ENCODE data around the gene TMEM240.
"Not testable (repeated sequence)": the region's sequence is repeated elsewhere in the genome, so short reads cannot be mapped to it uniquely, and the experiment has no call there.

Gene TMEM240

GRCh38 chr1:1560178-1560577 lies 19.8 kb upstream of the TMEM240 start:
- ATAC-seq (ENCODE audit: insufficient read depth, low read depth) = no peak
- no peak overlapping the region for H3K4me2 ChIP-seq (ENCODE audit: insufficient read depth, low read length)
- no peaks in the 10 kb centered on the region for H3K27me3 ChIP-seq (ENCODE audit: insufficient read depth, low read length, poor library complexity)
- no peak overlapping the region for H2AFZ ChIP-seq (ENCODE audit: low read depth, low read length)
- H3K4me3 ChIP-seq (ENCODE audit: low read depth in 1 of 2, low read length in 2 of 2) = no peak overlapping the region
- TF ChIP-seq CTCF (IDR thresholded peaks at IDR 0.05; ENCODE audit: borderline replicate concordance, extremely low read depth, low read length, poor library complexity, severe bottlenecking) (no peak), EZH2 (IDR thresholded peaks at IDR 0.05; ENCODE audit: borderline replicate concordance, low read depth, low read length, severe bottlenecking) (no peak)
- no peaks in the 10 kb centered on the region for H3K9me3 ChIP-seq (ENCODE audit: insufficient read depth, low read length, severe bottlenecking)
- no peak for DNase-seq
- H3K79me2 ChIP-seq (ENCODE audit: insufficient read depth, low read length) = peaks cover 76% of the 10 kb centered on the region
- peaks cover 88% of the 10 kb centered on the region for H3K36me3 ChIP-seq (ENCODE audit: insufficient read depth, low read length)
- no peak overlapping the region for H3K27ac ChIP-seq (ENCODE audit: low read length)
- H4K20me1 ChIP-seq (ENCODE audit: insufficient read depth, low read length) = peaks cover 64% of the 10 kb centered on the region
- H3K4me1 ChIP-seq (ENCODE audit: insufficient read depth, low read length) = no peaks in the 10 kb centered on the region
- no peak overlapping the region for H3K9ac ChIP-seq (ENCODE audit: low read depth, low read length)

DNA sequence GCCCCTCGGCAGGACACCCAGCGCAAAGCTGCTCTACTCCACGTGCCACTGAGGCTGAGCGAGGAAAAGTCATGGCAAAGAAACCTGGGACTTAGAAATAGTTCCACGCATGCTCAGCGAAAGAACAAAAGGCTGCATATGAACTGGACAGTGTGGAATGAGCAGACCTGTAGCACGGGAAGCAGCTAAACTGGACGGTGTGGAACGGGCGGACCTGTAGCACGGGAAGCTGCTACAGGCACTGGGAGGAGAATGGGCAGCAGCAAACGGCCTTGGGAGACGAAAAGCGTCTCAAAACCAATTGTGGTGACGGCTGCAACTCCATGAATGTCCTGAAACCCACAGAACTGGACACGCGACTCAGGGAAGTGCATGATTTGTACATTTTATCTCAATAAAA lies 18.6 kb upstream of the TMEM240 start:
- Histone ChIP-seq H3K4me2 (ENCODE audit: insufficient read depth, low read length) (no peak overlapping the region), H3K79me2 (ENCODE audit: insufficient read depth, low read length) (peaks cover 76% of the 10 kb centered on the region), H3K36me3 (ENCODE audit: insufficient read depth, low read length) (peaks cover 85% of the 10 kb centered on the region), H2AFZ (ENCODE audit: low read depth, low read length) (no peak overlapping the region), H3K9me3 (ENCODE audit: insufficient read depth, low read length, severe bottlenecking) (no peaks in the 10 kb centered on the region), H3K4me1 (ENCODE audit: insufficient read depth, low read length) (no peaks in the 10 kb centered on the region), H4K20me1 (ENCODE audit: insufficient read depth, low read length) (peaks cover 62% of the 10 kb centered on the region), H3K27me3 (ENCODE audit: insufficient read depth, low read length, poor library complexity) (no peaks in the 10 kb centered on the region), H3K9ac (ENCODE audit: low read depth, low read length) (no peak overlapping the region), H3K4me3 (ENCODE audit: low read depth in 1 of 2, low read length in 2 of 2) (no peak overlapping the region), H3K27ac (ENCODE audit: low read length) (no peak overlapping the region)
- TF ChIP-seq CTCF (IDR thresholded peaks at IDR 0.05; ENCODE audit: borderline replicate concordance, extremely low read depth, low read length, poor library complexity, severe bottlenecking) (no peak), EZH2 (IDR thresholded peaks at IDR 0.05; ENCODE audit: borderline replicate concordance, low read depth, low read length, severe bottlenecking) (no peak)
- no peak for DNase-seq
- no peak for ATAC-seq (ENCODE audit: insufficient read depth, low read depth)

- Histone ChIP-seq H2AFZ (ENCODE audit: low read depth, low read length) (no peak overlapping the region), H3K36me3 (ENCODE audit: insufficient read depth, low read length) (peaks cover 85% of the 10 kb centered on the region), H3K4me2 (ENCODE audit: insufficient read depth, low read length) (no peak overlapping the region), H3K9me3 (ENCODE audit: insufficient read depth, low read length, severe bottlenecking) (no peaks in the 10 kb centered on the region), H3K9ac (ENCODE audit: low read depth, low read length) (no peak overlapping the region), H3K4me1 (ENCODE audit: insufficient read depth, low read length) (no peaks in the 10 kb centered on the region), H3K4me3 (ENCODE audit: low read depth in 1 of 2, low read length in 2 of 2) (no peak overlapping the region), H3K27me3 (ENCODE audit: insufficient read depth, low read length, poor library complexity) (no peaks in the 10 kb centered on the region), H4K20me1 (ENCODE audit: insufficient read depth, low read length) (peaks cover 60% of the 10 kb centered on the region), H3K79me2 (ENCODE audit: insufficient read depth, low read length) (peaks cover 75% of the 10 kb centered on the region), H3K27ac (ENCODE audit: low read length) (no peak overlapping the region)
- DNase-seq (no peak), ATAC-seq (ENCODE audit: insufficient read depth, low read depth) (no peak)
- no peak for TF ChIP-seq EZH2 (IDR thresholded peaks at IDR 0.05; ENCODE audit: borderline replicate concordance, low read depth, low read length, severe bottlenecking)
- no peak for TF ChIP-seq CTCF (IDR thresholded peaks at IDR 0.05; ENCODE audit: borderline replicate concordance, extremely low read depth, low read length, poor library complexity, severe bottlenecking)
Measured at GRCh38 chr1:1558591-1558990, 18.2 kb upstream of the TMEM240 start.

DNA sequence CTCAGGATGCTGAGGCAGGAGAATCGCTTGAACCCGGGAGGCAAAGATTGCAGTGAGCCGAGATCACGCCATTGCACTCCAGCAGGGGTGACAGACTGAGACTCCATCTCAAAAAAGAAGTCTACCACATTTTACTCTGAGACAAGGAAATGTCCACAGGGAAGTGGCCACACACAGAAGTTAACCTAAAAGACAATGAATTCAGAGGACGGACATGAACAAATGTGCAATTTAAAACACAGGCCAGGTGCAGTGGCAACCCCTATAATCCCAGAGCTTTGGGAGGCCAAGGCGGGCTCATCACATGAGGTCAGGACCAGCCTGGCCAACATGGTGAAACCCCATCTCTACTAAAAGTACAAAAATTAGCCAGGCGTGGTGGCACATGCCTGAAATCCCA lies 17.3 kb upstream of the TMEM240 start:
- Histone ChIP-seq H4K20me1 (ENCODE audit: insufficient read depth, low read length) (peaks cover 54% of the 10 kb centered on the region), H3K36me3 (ENCODE audit: insufficient read depth, low read length) (peaks cover 77% of the 10 kb centered on the region), H3K79me2 (ENCODE audit: insufficient read depth, low read length) (peaks cover 67% of the 10 kb centered on the region)
- H3K9ac ChIP-seq (ENCODE audit: low read depth, low read length); H3K9me3 ChIP-seq (ENCODE audit: insufficient read depth, low read length, severe bottlenecking); DNase-seq; H3K27ac ChIP-seq (ENCODE audit: low read length); H3K27me3 ChIP-seq (ENCODE audit: insufficient read depth, low read length, poor library complexity); ATAC-seq (ENCODE audit: insufficient read depth, low read depth); H3K4me3 ChIP-seq (ENCODE audit: low read depth in 1 of 2, low read length in 2 of 2); H2AFZ ChIP-seq (ENCODE audit: low read depth, low read length); H3K4me2 ChIP-seq (ENCODE audit: insufficient read depth, low read length); H3K4me1 ChIP-seq (ENCODE audit: insufficient read depth, low read length): not testable (repeated sequence)

- H3K4me3 ChIP-seq (ENCODE audit: low read depth in 1 of 2, low read length in 2 of 2); H3K4me1 ChIP-seq (ENCODE audit: insufficient read depth, low read length); DNase-seq; ATAC-seq (ENCODE audit: insufficient read depth, low read depth); H3K4me2 ChIP-seq (ENCODE audit: insufficient read depth, low read length); H3K9me3 ChIP-seq (ENCODE audit: insufficient read depth, low read length, severe bottlenecking); H3K9ac ChIP-seq (ENCODE audit: low read depth, low read length); H3K27ac ChIP-seq (ENCODE audit: low read length); H3K27me3 ChIP-seq (ENCODE audit: insufficient read depth, low read length, poor library complexity); H2AFZ ChIP-seq (ENCODE audit: low read depth, low read length): not testable (repeated sequence)
- Histone ChIP-seq H3K36me3 (ENCODE audit: insufficient read depth, low read length) (peaks cover 76% of the 10 kb centered on the region), H4K20me1 (ENCODE audit: insufficient read depth, low read length) (peaks cover 52% of the 10 kb centered on the region), H3K79me2 (ENCODE audit: insufficient read depth, low read length) (peaks cover 66% of the 10 kb centered on the region)
Measured at GRCh38 chr1:1556961-1557360, 16.5 kb upstream of the TMEM240 start.

All from DND-41 (cell line).